ENCODE measurements around the gene TXK. TPM values are rescaled to one million over a fixed set of nuclear protein-coding genes. Genes with fewer than 3 reads are reported as not detected.

The TXK gene
- total and polyA plus RNA-seq, 10 of the 15 experiments (the other 5 are each of a cell fraction or from before 2014, with no cell fraction given), result 0.44 to 2.9 (median 1.4) TPM

GRCh38 chr4:48035952-48036351, 98.1 kb downstream of the TXK start:
- Histone ChIP-seq H4K20me1 (ENCODE audit: control insufficient read depth, insufficient read depth) (no peaks in the 10 kb centered on the region), H3K36me3 (ENCODE audit: control insufficient read depth in 2 of 2, insufficient read depth in 2 of 2, low read length in 1 of 2) (no peaks in the 10 kb centered on the region), H3K9ac (ENCODE audit: control insufficient read depth, insufficient read depth, low read length) (peak overlapping the region; percentile 11; the same call in 1 of the 2 replicates), H3K79me2 (ENCODE audit: control insufficient read depth, insufficient read depth, low read length) (no peaks in the 10 kb centered on the region), H3K27me3 (replicated peaks in 1 of 2; ENCODE audit: control insufficient read depth in 2 of 2, insufficient read depth in 2 of 2, low read length in 1 of 2) (no peaks in the 10 kb centered on the region), H3K4me2 (ENCODE audit: control insufficient read depth, insufficient read depth) (peak overlapping the region; percentile 68), H3K4me1 (ENCODE audit: control insufficient read depth, insufficient read depth, low read length) (peaks cover 41% of the 10 kb centered on the region), H3K4me3 (no peak overlapping the region), H2AFZ (ENCODE audit: control insufficient read depth, low read depth, low read length) (no peak overlapping the region), H3K27ac (ENCODE audit: control insufficient read depth, insufficient read depth) (peak overlapping the region; percentile 92), H3K9me3 (replicated peaks; ENCODE audit: control insufficient read depth, insufficient read depth, low read length) (peaks cover 2% of the 10 kb centered on the region; the same call in 1 of the 3 replicates)
- ATAC-seq (no peak), DNase-seq (ENCODE audit: low read depth, low spot score) (no peak), FAIRE-seq (no peak)
- 83% methylated on average over 3 of the region's 3 CpGs for WGBS (ENCODE audit: insufficient coverage, insufficient replicate concordance, low lambda C conversion rate, missing lambda C conversion rate)
- RAD21 ChIA-PET (ENCODE audit: unreplicated experiment), result interaction anchor here (0.9 to 7.2 kb wide), 5 partner anchors 11 to 542 kb away, joined by 3 to 121 read pairs (median 4); no protein-coding TSS in a partner anchor
- in situ Hi-C loops (cut with MboI) (no loop called here), intact Hi-C loops (cut with micrococcal nuclease; ENCODE audit: unreplicated experiment) (loop anchor here (1.0 to 10.0 kb wide), 4 partner anchors 9 to 541 kb away; no protein-coding TSS in a partner anchor)
- POLR2A ChIA-PET, result interaction anchor here (0.8 to 2.7 kb wide), 3 partner anchors 11 to 231 kb away, joined by 3 to 29 read pairs (median 5); no protein-coding TSS in a partner anchor
- no TSS peak for BruUV-seq (replicated peaks)
- TF ChIP-seq SREBF2 (IDR thresholded peaks at IDR 0.05; ENCODE audit: low read length) (no peak), CREB1 (IDR thresholded peaks at IDR 0.05; ENCODE audit: low read depth) (no peak), E4F1 (IDR thresholded peaks at IDR 0.05; ENCODE audit: borderline replicate concordance, partially characterized antibody) (no peak), ZNF274 (IDR thresholded peaks at IDR 0.05; ENCODE audit: insufficient read depth, insufficient read length) (no peak), POLR2AphosphoS2 (IDR thresholded peaks at IDR 0.05; ENCODE audit: low read depth, low read length) (no peak), RUNX3 (IDR thresholded peaks at IDR 0.05; ENCODE audit: low read length) (no peak), GATAD2B (conservative IDR thresholded peaks at IDR 0.05; ENCODE audit: low read depth) (no peak)
- CTCF ChIA-PET, result interaction anchor here (0.7 to 9.8 kb wide), 8 partner anchors 9 to 239 kb away, joined by 3 to 158 read pairs (median 3); no protein-coding TSS in a partner anchor
- SMC1A ChIA-PET (ENCODE audit: uncharacterized antibody, unreplicated experiment), result interaction anchor here (0.7 to 11.8 kb wide), 10 partner anchors 9 to 543 kb away, joined by 3 to 268 read pairs (median 4); no protein-coding TSS in a partner anchor

Data from GM12878 (cell line).